Activated T-helper 1 cell treated with anti-CD3 and anti-CD28 coated beads, Interleukin-2, amount 50 U/mL, for 16 hours (primary cell): Measurements from ENCODE around the gene TNFAIP2.
"Not testable (repeated sequence)": the region's sequence is repeated elsewhere in the genome, so short reads cannot be mapped to it uniquely, and the experiment has no call there.

Experiments used
- DNase-seq, 2 donors: peaks; one replicate each; pipeline ENCODE4 v3.0.0-alpha.2; 2020; ENCODE audit warnings: low read depth in 1 of 2, low spot score in 1 of 2

TNFAIP2 gene

GRCh38 chr14:103155826-103156394, 32.6 kb downstream of the TNFAIP2 start:
- no peak for DNase-seq

DNA sequence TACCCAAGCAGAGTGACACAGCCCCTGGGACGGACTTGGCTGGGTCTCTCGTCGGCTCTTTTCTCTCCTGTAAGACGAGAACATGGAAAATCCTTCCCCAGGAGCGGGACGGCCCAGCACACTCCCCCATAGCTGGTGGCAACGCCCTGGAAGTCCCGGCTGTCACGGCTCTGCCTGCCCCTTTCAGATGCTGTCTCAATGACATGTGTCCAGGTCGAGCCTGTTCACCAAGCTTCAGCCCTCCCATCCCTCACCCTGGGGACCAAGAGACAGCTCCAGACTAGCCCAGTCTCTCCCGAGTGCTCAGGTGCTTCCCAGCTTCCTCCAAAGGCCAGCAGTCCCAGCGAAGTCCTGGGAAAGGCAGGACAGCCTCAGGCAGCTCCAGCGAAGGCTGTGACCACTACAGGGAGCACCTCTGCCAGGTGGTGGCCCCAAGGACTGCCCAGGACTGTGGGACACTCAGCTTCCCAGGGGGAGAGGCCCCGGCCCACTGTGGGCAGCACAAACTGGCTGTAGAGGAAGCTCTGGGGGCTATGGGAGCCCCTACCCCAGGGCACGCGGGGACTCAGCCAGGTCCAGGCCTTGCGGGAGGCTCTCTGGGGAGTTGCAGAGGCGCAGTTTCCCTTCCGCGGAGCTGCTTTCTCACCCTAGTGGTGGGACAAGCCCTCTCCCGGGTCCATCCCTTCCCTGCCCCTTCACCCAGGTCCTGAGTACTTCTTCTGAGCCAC, 33.6 kb downstream of the TNFAIP2 start:
- DNase-seq = no peak

- DNase-seq = no peak
Observed at GRCh38 chr14:103157969-103158368, 34.7 kb downstream of the TNFAIP2 start.

DNA sequence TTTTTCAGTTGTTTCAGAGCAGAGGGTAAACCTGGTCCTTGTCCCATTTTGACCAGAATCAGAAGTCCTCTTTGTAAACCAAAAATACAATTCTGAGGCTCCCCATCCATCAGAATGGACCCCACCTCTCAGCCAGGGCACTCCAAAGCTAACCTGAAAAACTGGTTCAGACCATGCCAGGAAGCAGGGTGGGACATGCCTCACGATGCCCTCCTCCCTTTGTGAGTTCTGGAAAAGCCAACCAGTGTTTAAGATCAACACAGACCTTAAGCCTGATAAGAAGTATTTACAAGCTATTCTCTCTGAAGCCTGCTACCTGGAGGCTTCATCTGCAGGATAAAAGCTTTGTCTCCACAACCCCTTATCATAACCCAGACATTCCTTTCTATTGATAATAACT, 35.4 kb downstream of the TNFAIP2 start:
- DNase-seq = no peak

GRCh38 chr14:103160321-103161053, 37.2 kb downstream of the TNFAIP2 start:
- DNase-seq = no peak

- DNase-seq = no peak
Observed at GRCh38 chr14:103161054-103161397, 37.8 kb downstream of the TNFAIP2 start.

DNA sequence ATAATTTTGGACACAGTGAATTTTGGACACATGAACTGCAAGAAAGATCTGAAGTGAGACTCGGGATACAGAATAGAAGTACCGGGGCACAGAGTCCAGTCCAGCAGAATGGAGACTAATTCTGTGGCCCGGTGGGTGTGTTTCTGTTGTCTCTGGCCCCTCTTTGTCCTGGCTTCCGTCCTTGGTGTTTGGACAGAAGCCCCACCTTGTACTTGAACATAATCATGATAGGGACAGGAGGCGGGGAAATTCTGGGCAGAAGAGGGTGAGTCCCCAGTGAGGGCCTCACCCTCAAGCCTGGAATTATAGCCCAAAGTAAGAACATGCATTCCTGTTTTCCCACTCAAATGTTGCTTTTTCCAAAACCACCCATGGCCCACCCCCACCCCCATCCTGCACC, 39.9 kb downstream of the TNFAIP2 start:
- DNase-seq = no peak

DNA sequence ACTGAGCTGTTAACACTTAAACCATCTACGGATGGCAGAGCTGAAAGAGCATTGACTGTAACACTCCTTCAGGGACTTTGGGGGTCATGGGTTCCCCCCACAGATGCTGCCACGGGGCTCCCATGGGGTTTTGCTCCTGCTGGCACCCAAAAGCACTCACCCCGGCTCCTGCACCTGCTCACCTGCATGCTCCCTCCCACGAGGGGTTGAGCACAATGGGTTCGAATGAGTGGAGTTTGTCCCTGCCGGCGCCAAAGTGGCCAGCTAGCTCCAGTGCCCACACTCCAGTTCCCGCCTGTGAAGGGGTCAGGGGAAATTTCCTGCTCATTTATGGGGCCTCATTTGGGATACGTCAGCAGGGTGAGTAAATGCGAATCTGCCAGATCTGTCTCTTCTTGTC, 40.7 kb downstream of the TNFAIP2 start:
- DNase-seq = no peak

GRCh38 chr14:103164779-103165178, 41.5 kb downstream of the TNFAIP2 start:
- no peak for DNase-seq

DNA sequence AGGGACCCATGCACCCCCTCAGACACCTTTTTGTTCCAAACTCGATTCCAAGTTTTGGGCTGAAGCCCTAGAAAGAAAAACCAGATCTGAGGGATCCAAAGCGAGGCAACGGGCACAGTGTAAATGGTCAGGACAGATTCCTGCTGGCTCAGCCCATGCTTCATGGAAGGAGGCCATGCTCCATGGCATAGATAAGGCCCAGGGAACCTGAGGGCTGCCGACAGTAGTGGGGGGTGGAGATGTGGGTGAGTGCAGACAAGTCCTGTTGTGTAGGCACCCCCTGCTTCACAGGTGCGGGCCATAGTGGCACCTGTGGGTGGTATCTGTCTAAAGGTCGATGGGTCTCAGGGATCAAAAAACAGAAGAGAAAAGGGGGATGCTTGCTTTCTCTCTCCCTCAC, 42.1 kb downstream of the TNFAIP2 start:
- no peak for DNase-seq

GRCh38 chr14:103169954-103170353, 46.7 kb downstream of the TNFAIP2 start:
- no peak for DNase-seq

- DNase-seq = not testable (repeated sequence)
Observed at GRCh38 chr14:103171206-103171605, 47.9 kb downstream of the TNFAIP2 start.

DNA sequence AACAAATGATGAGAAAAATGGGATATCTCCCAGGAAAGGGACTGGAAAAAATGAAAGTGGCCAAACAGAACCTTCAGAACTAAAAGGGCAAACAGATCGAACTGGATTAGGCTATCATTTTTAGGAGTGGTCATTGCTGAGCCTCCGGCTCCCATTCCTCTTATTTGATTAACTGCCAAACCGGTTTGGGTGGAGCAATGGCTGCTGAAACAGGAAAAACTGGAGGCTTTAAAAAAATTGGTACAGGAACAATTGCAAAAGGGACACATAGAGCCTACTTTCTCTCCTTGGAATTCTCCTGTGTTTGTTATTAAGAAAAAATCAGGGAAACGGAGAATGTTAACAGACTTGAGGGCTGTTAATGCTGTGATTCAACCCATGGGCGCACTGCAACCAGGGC, 49.7 kb downstream of the TNFAIP2 start:
- no peak for DNase-seq

- not testable (repeated sequence) for DNase-seq
Observed at GRCh38 chr14:103173887-103174286, 50.6 kb downstream of the TNFAIP2 start.

GRCh38 chr14:103176176-103176575, 52.9 kb downstream of the TNFAIP2 start:
- DNase-seq = not testable (repeated sequence)

DNA sequence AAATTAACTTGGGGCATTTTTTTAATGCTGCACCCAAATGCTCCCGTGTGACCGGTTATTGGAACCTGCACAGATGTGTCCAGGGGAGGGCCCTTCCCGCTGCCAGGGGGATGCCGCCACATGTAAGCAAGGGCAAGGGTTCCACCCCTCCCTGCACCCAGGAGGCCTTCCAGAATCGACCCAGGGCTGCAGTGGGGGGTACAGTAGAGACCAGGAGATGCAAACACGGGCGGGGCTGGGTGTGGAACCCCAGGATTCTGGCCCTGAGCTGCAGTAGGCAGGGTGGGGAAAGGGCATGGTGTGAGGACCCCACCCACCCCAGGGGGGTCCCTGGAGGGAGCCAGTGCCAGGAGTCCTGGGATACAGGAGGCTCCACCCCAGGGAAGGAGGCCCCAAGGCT, 54.1 kb downstream of the TNFAIP2 start:
- DNase-seq = no peak

- no peak for DNase-seq
Observed at GRCh38 chr14:103178521-103178920, 55.3 kb downstream of the TNFAIP2 start.

DNA sequence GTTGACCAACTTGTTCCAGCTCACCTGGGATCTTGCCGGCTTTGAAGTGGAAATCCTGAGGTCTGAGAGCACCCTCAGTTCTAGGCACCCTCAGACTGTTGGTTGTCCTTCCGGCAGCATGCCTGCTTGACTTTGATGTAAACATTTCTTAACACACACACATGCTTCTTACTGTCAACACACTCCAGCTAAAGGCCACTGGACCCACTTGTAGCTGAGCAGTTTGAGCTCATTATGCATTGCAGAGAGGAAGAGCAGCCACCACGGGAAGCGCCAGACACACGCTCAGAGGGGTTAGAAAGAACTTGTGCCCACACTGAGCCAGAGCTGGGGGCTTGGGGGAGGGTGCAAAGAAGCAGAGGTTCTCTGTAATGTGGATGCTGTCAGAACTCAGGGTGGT, 55.8 kb downstream of the TNFAIP2 start:
- no peak for DNase-seq

DNA sequence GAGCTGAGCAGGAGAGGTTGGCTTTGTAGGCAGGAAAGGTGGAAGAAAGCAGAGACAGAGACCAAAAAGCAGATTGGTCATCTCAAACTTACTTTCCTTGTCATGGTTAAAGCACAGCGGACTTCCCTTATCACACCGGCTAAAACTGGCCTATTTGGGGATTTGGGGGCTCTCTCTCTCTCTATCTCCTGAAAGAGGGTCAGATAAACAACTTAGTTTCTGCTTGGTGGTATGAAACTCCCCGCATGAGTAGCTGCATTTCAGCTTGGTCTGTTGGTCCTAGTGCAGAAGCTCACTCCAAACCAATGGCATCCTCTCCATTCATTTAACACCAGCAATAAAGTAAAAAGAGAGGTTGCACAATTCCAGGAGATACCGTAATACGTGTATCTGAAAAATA, 57.1 kb downstream of the TNFAIP2 start:
- no peak for DNase-seq

DNA sequence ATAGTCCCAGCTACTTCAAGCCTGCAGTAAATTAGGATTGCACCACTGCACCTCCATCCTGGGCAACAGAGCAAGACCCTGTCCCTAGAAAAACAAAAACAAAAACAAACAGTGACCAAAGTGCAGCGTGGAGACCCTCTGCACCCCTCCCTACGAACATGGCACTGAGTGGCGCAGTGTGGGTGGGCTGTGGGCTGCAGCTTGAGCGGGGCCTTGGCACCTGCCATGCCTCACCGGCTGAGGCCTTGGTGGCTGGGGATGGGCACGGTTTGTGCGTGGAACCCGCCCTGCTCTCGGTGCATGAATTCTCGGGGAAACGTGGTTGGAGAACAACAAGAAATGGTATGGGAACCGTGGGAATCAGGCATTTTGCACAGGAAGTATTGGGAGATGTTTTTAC, 60.8 kb downstream of the TNFAIP2 start:
- no peak for DNase-seq

DNA sequence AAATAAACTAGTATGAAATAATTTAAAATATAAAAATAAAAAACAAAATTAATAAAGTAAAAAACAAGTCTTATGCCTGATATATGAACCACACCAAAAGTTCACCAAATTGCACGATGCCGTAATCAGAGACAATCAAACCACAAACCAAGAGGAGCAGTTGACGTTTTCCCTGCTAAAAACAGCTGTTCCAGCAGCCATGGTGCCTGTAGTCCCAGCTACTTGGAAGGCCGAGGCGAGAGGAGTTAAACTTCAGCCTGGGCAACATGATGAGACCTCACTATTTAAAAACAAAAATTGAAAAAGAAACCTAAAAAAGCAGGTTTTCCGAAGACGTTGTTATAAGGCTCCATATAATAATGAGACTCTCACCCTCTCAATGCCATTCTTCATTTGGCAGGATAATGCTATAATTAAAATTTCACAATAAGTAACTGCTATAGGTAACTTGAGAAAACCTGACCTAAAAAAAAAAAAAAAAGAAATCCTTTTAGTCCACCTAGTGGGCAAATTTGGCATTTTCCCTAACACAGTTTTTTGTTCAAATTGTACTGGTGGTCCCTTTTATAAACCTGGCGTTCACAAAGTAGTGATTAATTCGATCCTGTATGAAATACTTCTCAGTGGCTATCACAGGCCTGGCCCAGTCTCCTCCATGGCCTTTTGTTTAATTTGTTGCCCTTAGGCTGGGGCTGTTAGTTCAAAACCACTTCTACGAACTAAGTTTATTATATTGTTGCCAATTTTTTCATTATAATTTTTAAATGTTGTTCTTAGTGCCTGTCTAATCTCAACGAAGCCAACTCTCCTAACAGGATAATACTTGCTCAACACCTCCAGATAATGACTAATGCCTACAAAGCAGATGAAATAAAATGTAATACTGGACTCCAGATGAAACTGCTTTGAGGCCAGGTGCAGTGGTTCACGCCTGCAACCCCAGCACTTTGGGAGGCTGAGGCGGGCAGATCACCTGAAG, 62.1 kb downstream of the TNFAIP2 start:
- no peak for DNase-seq
